HAP-1 (cell line): ENCODE data around the gene GCSH.

Source experiments
- DNase-seq, 2 experiments: peaks; one replicate each; pipeline ENCODE4 v3.0.0-alpha.2; 2016 to 2020; ENCODE audit warnings: low spot score in 2 of 2
- H3K27me3 ChIP-seq: fragments of 250-450 bp; sonication (Bioruptor Pico); 2 replicates; pipeline ENCODE4 v1.5.1; 2020; ENCODE audit warnings: low read depth, mild to moderate bottlenecking, moderate library complexity
- H3K36me3 ChIP-seq: fragments of 250-450 bp; sonication (Bioruptor Pico); replicated peaks from 2 replicates; pipeline ENCODE4 v1.5.1; 2020; ENCODE audit warnings: mild to moderate bottlenecking
- H3K4me1 ChIP-seq: fragments of 250-450 bp; sonication (Bioruptor Pico); 2 replicates; pipeline ENCODE4 v1.5.1; 2020; ENCODE audit warnings: mild to moderate bottlenecking
- H3K4me3 ChIP-seq: fragments of 250-450 bp; sonication (Bioruptor Pico); 2 replicates; pipeline ENCODE4 v1.5.1; 2020; ENCODE audit warnings: mild to moderate bottlenecking, moderate library complexity
- H3K9me3 ChIP-seq: fragments of 250-450 bp; sonication (Bioruptor Pico); 2 replicates; pipeline ENCODE4 v1.5.1; 2020; ENCODE audit warnings: mild to moderate bottlenecking, moderate library complexity
- in situ Hi-C: fragments of 300-500 bp; cut with MboI; formaldehyde crosslinking; loops from 3 replicates; pipeline ENCODE4 v1.14.3; 2020; ENCODE audit warnings: low sequenced_read_pairs, inconsistent platforms, mixed read lengths

The GCSH gene

GRCh38 chr16:81088836-81089235, 7.4 kb downstream of the GCSH start:
- DNase-seq, result no peak
- in situ Hi-C loops, result no loop called here
- H3K36me3 ChIP-seq, result peaks cover 59% of the 10 kb centered on the region

DNA sequence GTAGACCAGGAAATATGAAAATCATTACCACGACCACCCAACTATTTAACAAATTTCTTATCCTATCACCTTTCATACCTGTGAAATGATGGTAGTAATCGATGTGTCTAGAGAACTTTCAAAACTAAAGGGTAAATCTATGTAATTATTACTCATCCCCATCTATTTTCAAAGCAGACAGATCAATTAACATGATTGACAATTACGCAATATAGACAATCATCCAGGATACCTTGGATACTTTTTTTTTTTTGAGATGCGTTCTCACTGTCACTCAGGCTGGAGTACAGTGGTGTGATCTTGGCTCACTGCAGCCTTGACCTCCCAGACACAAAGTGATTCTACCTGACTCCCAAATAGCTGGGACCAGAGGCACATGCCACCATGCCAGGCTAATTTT, 15.2 kb downstream of the GCSH start:
- H3K9me3 ChIP-seq, result no peaks in the 10 kb centered on the region
- H3K36me3 ChIP-seq, result peaks cover 24% of the 10 kb centered on the region
- in situ Hi-C loops, result no loop called here
- no peak for DNase-seq
- no peaks in the 10 kb centered on the region for H3K27me3 ChIP-seq
- peaks cover 4% of the 10 kb centered on the region; the same call in 1 of the 2 replicates for H3K4me1 ChIP-seq
- H3K4me3 ChIP-seq, result no peak overlapping the region

More at GRCh38 chr16:81088836-81089235, 7.4 kb downstream of the GCSH start:
- no peaks in the 10 kb centered on the region for H3K27me3 ChIP-seq
- no peaks in the 10 kb centered on the region for H3K9me3 ChIP-seq
- H3K4me3 ChIP-seq, result no peak overlapping the region
- H3K4me1 ChIP-seq, result 0 out of 2 replicates have a peak, but pooled peaks cover 2% of the 10 kb centered on the region

- H3K4me3 ChIP-seq, result no peak overlapping the region
- peaks cover 7% of the 10 kb centered on the region; the same call in 1 of the 2 replicates for H3K4me1 ChIP-seq
- peaks cover 21% of the 10 kb centered on the region for H3K36me3 ChIP-seq
- in situ Hi-C loops, result no loop called here
- no peaks in the 10 kb centered on the region for H3K27me3 ChIP-seq
- no peak for DNase-seq
- no peaks in the 10 kb centered on the region for H3K9me3 ChIP-seq
These were observed 16.0 kb downstream of the GCSH start for GRCh38 chr16:81080233-81080632.

GRCh38 chr16:81077076-81077940, 18.9 kb downstream of the GCSH start, which contains the start of gene C16orf46:
Gene C16orf46, minus strand, starts transcription at chr16:81077238. Its CDS starts 13,283 bp downstream, at chr16:81063955.
- in situ Hi-C loops, result no loop called here
- Histone ChIP-seq H3K4me3 (peak within 1 kb of the TSS; percentile 55), H3K9me3 (no peaks in the 10 kb centered on the region), H3K4me1 (peaks cover 7% of the 10 kb centered on the region; the same call in 1 of the 2 replicates), H3K36me3 (peaks cover 3% of the 10 kb centered on the region; the same call in 1 of the 2 replicates), H3K27me3 (no peaks in the 10 kb centered on the region)
- DNase-seq, result peak; percentile 85 to 98

- no peaks in the 10 kb centered on the region for H3K36me3 ChIP-seq
- H3K4me1 ChIP-seq, result peaks cover 7% of the 10 kb centered on the region; the same call in 1 of the 2 replicates
- H3K9me3 ChIP-seq, result no peaks in the 10 kb centered on the region
- H3K4me3 ChIP-seq, result peak overlapping the region; percentile 55
- no peaks in the 10 kb centered on the region for H3K27me3 ChIP-seq
- peak; percentile 80 to 95 for DNase-seq
- in situ Hi-C loops, result no loop called here
These were observed 19.6 kb downstream of the GCSH start for GRCh38 chr16:81076566-81077075.

DNA sequence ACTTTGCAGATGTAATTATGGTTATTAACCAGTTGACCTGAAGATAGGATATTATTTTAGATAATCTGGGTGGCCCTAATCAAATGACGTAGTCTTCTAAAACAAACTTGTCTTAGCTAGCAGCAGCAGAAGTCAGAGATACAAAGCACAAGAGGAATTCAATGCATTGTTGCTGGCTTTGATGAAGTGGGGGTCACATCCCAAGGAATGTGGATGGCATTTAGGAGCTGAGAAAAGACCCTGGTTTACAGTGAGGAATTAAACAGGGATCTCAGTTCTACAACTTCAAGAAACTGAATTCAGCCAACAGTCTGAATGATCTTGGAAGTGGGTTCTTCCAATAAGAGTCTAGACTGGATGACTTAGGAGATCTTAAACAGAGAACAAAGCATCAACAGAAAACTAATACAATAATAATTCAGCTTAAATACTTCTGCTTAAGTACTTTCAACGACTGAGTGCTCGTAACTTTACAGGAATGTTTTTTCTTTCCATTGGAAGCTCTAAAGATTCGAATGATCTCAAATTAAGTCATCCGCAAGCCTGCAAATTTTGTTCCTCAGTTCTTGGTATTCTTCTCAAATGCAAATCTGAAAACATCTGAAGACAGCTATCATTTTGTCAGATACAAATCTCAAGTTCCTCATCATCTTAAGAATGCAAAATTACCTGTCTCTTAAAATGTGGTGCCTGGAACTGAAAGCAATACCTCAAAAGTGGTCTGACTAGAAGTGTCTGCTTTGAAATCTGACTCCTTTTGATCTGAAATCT, 22.4 kb downstream of the GCSH start:
- Histone ChIP-seq H3K36me3 (no peaks in the 10 kb centered on the region), H3K4me1 (peaks cover 7% of the 10 kb centered on the region; the same call in 1 of the 2 replicates), H3K27me3 (no peaks in the 10 kb centered on the region), H3K9me3 (no peaks in the 10 kb centered on the region), H3K4me3 (no peak overlapping the region)
- DNase-seq, result no peak
- in situ Hi-C loops, result loop anchor here (5.0 kb wide), 1 partner anchor 36 kb away; the partner anchor contains the start of gene ATMIN

DNA sequence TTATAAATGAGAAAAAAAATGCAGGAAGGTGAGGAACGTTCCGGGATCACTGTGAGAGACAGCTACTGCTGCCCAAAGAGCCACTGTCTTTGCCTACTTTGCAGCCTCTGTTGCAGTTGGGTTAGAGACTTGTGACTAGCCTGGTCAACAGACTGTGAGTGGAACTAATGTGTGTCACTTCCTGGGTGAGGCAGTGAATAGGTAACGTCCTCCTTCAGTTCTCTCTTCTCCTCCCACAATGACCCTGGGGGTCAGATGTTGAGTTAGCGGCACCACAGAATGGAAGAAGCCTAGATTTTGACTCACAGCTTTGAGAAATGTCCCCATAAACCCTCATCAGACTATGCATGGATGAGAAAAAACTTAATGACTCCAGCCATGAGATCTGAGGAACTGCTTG, 24.4 kb downstream of the GCSH start:
- Histone ChIP-seq H3K36me3 (no peaks in the 10 kb centered on the region), H3K9me3 (no peaks in the 10 kb centered on the region), H3K4me1 (peaks cover 14% of the 10 kb centered on the region), H3K4me3 (no peak overlapping the region), H3K27me3 (no peaks in the 10 kb centered on the region)
- in situ Hi-C loops, result loop anchor here (5.0 kb wide), 1 partner anchor 35 kb away; the partner anchor contains the start of gene ATMIN
- no peak for DNase-seq

GRCh38 chr16:81070979-81071378, 25.2 kb downstream of the GCSH start:
- H3K9me3 ChIP-seq, result no peaks in the 10 kb centered on the region
- H3K4me3 ChIP-seq, result no peak overlapping the region
- in situ Hi-C loops, result loop anchor here (5.0 kb wide), 1 partner anchor 34 kb away; the partner anchor contains the start of gene ATMIN

DNA sequence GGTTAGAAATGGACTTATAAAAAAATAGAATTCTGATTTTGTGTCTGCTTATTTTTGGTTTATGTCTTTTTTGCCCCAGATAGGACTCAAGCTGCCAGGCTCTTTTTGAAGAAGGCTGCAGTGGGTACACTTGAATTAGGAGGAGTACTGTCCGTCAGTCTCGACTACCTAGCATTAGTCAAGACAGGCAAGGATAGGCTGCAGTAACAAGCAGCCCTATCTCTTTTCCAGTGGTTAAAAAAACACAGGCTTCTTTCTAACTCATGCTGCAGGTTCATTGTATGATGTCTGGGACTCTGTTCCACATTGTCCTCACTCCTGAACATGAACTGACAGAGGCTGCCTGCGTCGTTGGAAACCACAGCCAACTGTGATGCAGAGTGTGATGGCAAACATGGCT, 27.1 kb downstream of the GCSH start:
- no peaks in the 10 kb centered on the region for H3K36me3 ChIP-seq
- DNase-seq, result no peak
- peaks cover 8% of the 10 kb centered on the region for H3K4me1 ChIP-seq
- H3K9me3 ChIP-seq, result no peaks in the 10 kb centered on the region
- H3K4me3 ChIP-seq, result no peak overlapping the region
- H3K27me3 ChIP-seq, result no peaks in the 10 kb centered on the region
- in situ Hi-C loops, result no loop called here

More at GRCh38 chr16:81070979-81071378, 25.2 kb downstream of the GCSH start:
- H3K27me3 ChIP-seq, result no peaks in the 10 kb centered on the region
- H3K4me1 ChIP-seq, result peaks cover 11% of the 10 kb centered on the region
- H3K36me3 ChIP-seq, result no peaks in the 10 kb centered on the region
- no peak for DNase-seq

DNA sequence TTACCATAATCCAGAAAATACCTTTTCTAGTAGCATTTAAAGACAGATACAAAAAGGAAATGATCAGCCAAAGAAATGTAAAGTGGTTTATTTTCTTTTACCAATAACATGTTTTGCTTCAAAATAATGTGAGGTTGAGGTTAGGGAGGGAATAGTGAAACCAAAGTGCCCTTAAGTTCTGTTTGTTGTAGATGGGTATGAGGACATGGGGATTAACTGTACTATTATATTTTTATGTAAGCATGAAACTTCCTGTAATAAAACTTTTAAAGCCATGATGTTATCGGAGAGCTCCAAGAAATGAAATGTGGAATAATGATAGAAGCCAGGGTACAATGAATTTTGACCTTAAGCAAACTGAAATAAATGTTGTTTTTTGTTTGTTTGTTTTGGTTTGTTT, 29.0 kb downstream of the GCSH start:
- Histone ChIP-seq H3K27me3 (no peaks in the 10 kb centered on the region), H3K4me3 (no peak overlapping the region), H3K4me1 (peaks cover 8% of the 10 kb centered on the region), H3K9me3 (no peaks in the 10 kb centered on the region), H3K36me3 (no peaks in the 10 kb centered on the region)
- in situ Hi-C loops, result no loop called here
- DNase-seq, result peak in 1 of 2 experiments; percentile 15

GRCh38 chr16:81066681-81067080, 29.5 kb downstream of the GCSH start:
- in situ Hi-C loops, result no loop called here
- no peaks in the 10 kb centered on the region for H3K36me3 ChIP-seq
- no peak overlapping the region for H3K4me3 ChIP-seq
- H3K27me3 ChIP-seq, result no peaks in the 10 kb centered on the region
- DNase-seq, result peak; percentile 18 to 28
- no peaks in the 10 kb centered on the region for H3K9me3 ChIP-seq
- H3K4me1 ChIP-seq, result peaks cover 8% of the 10 kb centered on the region

GRCh38 chr16:81061871-81062608, 34.2 kb downstream of the GCSH start:
- H3K36me3 ChIP-seq, result no peaks in the 10 kb centered on the region
- in situ Hi-C loops, result no loop called here
- H3K4me3 ChIP-seq, result no peak overlapping the region
- no peaks in the 10 kb centered on the region for H3K27me3 ChIP-seq
- peaks cover 3% of the 10 kb centered on the region for H3K4me1 ChIP-seq
- no peaks in the 10 kb centered on the region for H3K9me3 ChIP-seq
- no peak for DNase-seq

DNA sequence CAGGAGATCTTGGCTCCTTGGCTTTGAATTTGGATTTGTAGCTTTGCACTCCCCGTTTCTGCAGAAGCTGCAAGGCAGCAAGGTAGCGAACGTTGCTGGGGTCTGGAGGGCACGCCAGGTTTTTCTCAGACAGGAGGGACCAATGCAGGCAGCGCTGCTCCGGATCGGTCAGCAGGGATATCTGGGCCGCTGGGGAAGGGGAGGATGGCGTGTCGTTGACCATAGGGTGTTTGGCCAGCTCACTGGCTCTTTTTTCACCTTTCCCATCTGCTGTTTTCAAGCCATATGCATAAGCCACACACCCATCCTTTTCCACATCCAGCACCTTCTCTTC, 34.9 kb downstream of the GCSH start:
- in situ Hi-C loops, result no loop called here

More for the DNA sequence above, 34.9 kb downstream of the GCSH start:
- Histone ChIP-seq H3K27me3 (no peaks in the 10 kb centered on the region), H3K9me3 (no peaks in the 10 kb centered on the region), H3K4me1 (no peaks in the 10 kb centered on the region), H3K4me3 (no peak overlapping the region), H3K36me3 (no peaks in the 10 kb centered on the region)
- no peak for DNase-seq
